Measurements from ENCODE around the gene ADAMTS4.

ADAMTS4 gene

GRCh38 chr1:161196521-161197451, 2.1 kb downstream of the ADAMTS4 start:
- no peak for DNase-seq (ENCODE audit: low read depth, low spot score)

DNA sequence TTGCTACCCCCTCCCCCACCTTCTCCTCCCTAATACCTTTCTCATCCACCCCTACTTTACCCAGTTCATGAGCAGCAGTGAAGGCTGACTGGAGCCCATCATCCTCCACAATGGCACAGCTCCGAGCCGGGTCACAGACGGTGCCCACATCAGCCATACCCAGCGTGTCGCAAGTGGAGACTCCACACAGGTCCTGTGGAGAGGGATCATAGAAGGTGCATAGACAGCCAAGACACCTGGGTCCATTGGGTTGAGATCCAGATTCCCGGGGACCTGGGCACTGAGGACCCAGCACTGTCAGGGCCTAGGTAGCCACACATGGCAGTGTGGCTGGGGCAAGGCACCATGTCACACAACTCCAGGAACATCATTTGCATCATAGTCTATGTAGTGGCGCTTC, 2.7 kb downstream of the ADAMTS4 start:
- no peak for DNase-seq (ENCODE audit: low read depth, low spot score)

DNA sequence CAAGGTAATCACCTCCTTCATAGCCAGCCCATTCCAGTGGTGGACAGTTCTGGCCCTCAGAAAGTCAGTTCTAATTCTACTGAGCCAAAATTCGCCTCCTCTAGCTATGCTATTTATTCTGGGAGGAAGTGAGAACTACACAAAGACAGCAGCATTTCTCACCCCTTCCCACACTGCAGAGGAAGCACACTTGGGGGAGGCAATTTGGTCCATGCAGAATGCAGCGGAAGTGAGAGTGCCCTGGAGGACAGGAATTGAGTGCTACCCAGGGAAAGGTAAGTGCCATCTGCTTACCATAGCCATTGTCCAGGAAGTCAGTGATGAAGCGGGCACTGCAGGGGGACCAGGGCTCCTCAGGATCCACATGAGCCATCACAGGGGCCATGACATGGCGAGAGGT, 3.7 kb downstream of the ADAMTS4 start:
- DNase-seq (ENCODE audit: low read depth, low spot score), result no peak

DNA sequence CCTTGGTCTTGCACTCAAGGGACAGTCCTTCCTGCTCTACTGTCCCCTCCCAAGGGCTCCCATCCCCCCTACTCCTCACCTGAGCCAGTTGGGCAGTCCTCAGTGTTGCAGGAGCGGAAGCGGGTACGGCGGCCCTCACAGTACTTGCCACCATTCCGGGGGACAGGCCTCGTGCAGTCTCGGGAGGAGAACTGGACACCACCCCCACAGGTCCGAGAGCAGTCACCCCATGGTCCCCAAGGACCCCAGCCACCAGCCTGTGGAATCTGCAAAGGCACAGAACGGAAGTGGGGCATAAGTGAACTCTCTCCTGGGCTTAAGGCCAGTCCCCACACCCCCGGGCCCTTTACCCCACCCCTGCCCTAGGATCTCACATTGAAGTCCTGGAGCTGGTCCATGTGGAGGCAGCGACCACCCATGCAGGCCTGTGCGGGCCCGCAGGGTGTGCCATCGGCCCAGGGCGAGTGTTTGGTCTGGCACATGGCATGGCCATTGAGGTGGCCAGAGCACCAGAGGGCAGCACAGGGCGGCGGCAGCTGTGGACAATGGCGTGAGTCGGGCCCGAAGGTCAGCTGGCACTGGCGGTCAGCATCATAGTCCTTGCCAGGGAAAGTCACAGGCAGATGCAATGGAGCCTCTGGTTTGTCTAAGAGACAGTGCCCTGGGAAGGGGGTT, 5.2 kb downstream of the ADAMTS4 start:
- no peak for DNase-seq (ENCODE audit: low read depth, low spot score)

- no peak for DNase-seq (ENCODE audit: low read depth, low spot score)
Observed at GRCh38 chr1:161192476-161193465, 6.1 kb downstream of the ADAMTS4 start.

- no peak for DNase-seq (ENCODE audit: low read depth, low spot score)
Observed at GRCh38 chr1:161191971-161192370, 6.9 kb downstream of the ADAMTS4 start.

GRCh38 chr1:161190962-161191521, 7.8 kb downstream of the ADAMTS4 start:
- DNase-seq (ENCODE audit: low read depth, low spot score), result no peak

- DNase-seq (ENCODE audit: low read depth, low spot score), result no peak
Observed at GRCh38 chr1:161189036-161189435, 9.8 kb downstream of the ADAMTS4 start.

- no peak for DNase-seq (ENCODE audit: low read depth, low spot score)
Observed at GRCh38 chr1:161188381-161188780, 10.5 kb downstream of the ADAMTS4 start.

GRCh38 chr1:161187311-161187710, 11.5 kb downstream of the ADAMTS4 start:
- DNase-seq (ENCODE audit: low read depth, low spot score), result no peak

DNA sequence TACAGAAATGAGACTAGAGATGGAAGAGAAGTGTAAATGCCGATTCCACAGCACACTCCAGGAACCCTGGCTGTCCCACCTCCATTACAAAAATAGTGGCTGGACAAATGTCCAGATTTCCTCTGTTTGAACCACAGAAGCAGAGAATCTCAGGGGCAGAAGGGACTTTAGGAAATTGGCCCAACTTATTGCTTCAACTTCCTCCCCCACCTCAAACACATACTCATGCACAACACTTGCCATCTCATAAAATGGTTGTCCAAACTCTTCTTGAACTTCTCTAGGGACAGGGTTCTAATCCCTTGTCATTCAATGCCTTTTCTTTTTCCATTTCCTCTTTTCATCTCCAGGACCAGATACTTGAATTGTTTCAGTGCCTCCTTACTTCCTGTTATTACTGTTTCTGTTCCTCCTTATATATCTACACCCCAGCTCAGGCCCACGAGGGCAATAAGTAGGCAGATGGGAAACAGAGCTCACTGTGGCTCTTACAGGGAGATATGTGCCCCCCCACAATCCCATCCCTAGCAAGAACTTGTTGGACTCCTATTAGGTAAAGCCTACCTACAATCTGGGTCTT, 13.0 kb downstream of the ADAMTS4 start:
- DNase-seq (ENCODE audit: low read depth, low spot score), result no peak

DNA sequence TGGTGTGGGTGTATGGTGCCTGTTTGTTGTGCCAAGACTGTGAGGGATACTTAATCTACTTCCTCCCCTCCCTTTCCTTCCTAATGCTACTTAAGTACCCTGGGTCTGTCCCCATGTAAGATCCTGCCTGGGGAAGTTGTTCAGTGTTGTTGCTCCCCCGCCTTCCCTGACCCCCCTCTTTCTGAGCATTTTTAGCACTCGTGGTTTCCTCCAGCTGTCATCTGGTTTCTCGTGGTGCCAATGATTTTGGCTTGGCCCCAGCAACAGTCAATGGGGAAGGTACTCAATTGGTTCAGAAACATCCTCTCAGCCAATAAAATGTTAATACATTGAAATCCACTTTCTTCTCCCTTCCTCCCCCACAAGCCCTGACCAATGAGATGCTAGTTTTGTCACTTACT, 13.6 kb downstream of the ADAMTS4 start:
- DNase-seq (ENCODE audit: low read depth, low spot score), result no peak

- DNase-seq (ENCODE audit: low read depth, low spot score), result no peak
Observed at GRCh38 chr1:161182214-161182613, 16.6 kb downstream of the ADAMTS4 start.

DNA sequence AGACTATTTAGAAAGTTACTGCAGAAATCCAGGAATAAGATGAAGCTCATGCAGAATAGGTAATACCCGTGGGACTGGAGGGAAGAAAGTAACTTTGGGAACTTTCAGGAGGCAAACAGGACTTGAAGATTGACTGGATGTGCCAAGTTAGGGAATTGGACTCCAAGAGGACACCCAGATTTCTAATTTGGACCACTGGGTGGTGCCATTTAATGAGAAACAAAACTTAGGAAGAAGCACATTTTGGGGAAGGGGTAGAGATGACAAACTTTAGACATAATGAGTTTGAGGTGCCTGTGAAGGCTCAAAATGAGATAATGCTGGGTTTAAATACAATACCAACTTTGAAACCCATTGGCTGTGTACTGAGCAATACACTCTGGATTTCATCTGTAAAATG, 18.2 kb downstream of the ADAMTS4 start:
- DNase-seq (ENCODE audit: low read depth, low spot score), result no peak

- no peak for DNase-seq (ENCODE audit: low read depth, low spot score)
Observed at GRCh38 chr1:161179698-161180097, 19.2 kb downstream of the ADAMTS4 start.

GRCh38 chr1:161177936-161178244, 21.0 kb downstream of the ADAMTS4 start:
- no peak for DNase-seq (ENCODE audit: low read depth, low spot score)

- DNase-seq (ENCODE audit: low read depth, low spot score), result no peak
Observed at GRCh38 chr1:161177112-161177935, 21.5 kb downstream of the ADAMTS4 start, which contains the start of gene B4GALT3. B4GALT3 (minus strand) TSS chr1:161177507; CDS start chr1:161176060, 1,447 bp downstream.

- no peak for DNase-seq (ENCODE audit: low read depth, low spot score)
Observed at GRCh38 chr1:161176468-161177111, 22.3 kb downstream of the ADAMTS4 start.

DNA sequence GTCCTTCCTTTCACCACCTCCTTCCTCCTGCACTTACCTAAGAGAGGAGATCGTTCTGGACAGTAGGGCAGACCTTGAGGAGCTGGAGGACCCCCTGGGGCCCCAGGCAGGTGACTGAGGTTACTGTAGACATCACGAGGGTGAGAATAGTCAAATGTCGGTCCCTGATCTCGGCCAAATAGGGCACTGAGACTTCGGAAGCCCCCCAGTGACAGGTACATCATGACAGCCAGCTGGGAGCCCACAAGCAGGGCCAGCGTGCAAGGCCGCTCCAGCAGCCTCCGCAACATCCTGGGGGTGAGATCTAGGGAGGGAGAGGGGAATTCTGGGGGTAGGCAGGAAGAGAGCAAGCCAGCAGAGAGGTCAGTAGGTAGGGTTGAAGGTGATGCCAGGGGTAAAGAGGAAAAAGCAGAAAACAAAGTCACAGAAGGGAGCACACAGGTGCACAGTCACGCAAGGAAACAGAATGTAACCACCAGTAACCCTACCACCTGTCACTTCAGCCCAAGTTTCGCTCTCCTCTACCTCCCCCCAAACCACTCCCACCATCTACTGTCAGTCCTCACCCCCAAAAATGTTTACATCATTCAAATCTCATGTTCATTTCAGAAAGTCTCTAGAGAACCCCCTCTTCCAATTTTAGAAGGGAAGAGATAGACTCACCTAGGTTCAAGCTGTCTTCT, 22.9 kb downstream of the ADAMTS4 start:
- no peak for DNase-seq (ENCODE audit: low read depth, low spot score)

All from smooth muscle cell of the brain vasculature (primary cell).